MM.1S (cell line): ENCODE measurements around the gene DNAJB6.

Source experiments
- DNase-seq: peaks from one replicate; pipeline ENCODE4 v3.0.0-alpha.2; 2015
- H2AFZ ChIP-seq: fragments of 300-600 bp; sonication (generic); 2 replicates; pipeline ENCODE4 v1.6.0; 2016; ENCODE audit warnings: antibody characterized with exemption, low read length
- H3F3A ChIP-seq: fragments of 300-600 bp; sonication (generic); 2 replicates; pipeline ENCODE4 v1.6.1; 2016; ENCODE audit warnings: mild to moderate bottlenecking, antibody characterized with exemption, low read length, moderate library complexity, mixed read lengths; ENCODE audit not compliant: insufficient read depth
- H3K27ac ChIP-seq: fragments of 300-600 bp; sonication (generic); 2 replicates; pipeline ENCODE4 v1.5.1; 2016; ENCODE audit warnings: mild to moderate bottlenecking, low read length
- H3K27me3 ChIP-seq: fragments of 300-600 bp; sonication (generic); replicated peaks from 2 replicates; pipeline ENCODE4 v1.6.0; 2016; ENCODE audit warnings: low read length; ENCODE audit not compliant: insufficient read depth
- H3K36me3 ChIP-seq: fragments of 300-600 bp; sonication (generic); replicated peaks from 2 replicates; pipeline ENCODE4 v1.6.1; 2016; ENCODE audit warnings: mild to moderate bottlenecking, low read length, mixed read lengths; ENCODE audit not compliant: insufficient read depth
- H3K4me1 ChIP-seq: fragments of 300-600 bp; sonication (generic); 2 replicates; pipeline ENCODE4 v1.6.1; 2016; ENCODE audit warnings: low read length, mixed read lengths
- H3K4me2 ChIP-seq: fragments of 300-600 bp; sonication (generic); 2 replicates; pipeline ENCODE4 v1.6.0; 2016; ENCODE audit warnings: low read depth, low read length
- H3K4me3 ChIP-seq: fragments of 300-600 bp; sonication (generic); 2 replicates; pipeline ENCODE4 v1.5.1; 2016; ENCODE audit warnings: low read length, mixed read lengths
- H3K79me2 ChIP-seq: fragments of 300-600 bp; sonication (generic); 2 replicates; pipeline ENCODE4 v1.6.1; 2016; ENCODE audit warnings: mixed run types, low read length, mixed read lengths
- H3K9ac ChIP-seq: fragments of 300-600 bp; sonication (generic); 2 replicates; pipeline ENCODE4 v1.6.1; 2016; ENCODE audit warnings: low read length, mixed read lengths
- H3K9me2 ChIP-seq: fragments of 300-600 bp; sonication (generic); replicated peaks from 2 replicates; pipeline ENCODE4 v1.6.1; 2016; ENCODE audit warnings: mild to moderate bottlenecking, low read length, mixed read lengths; ENCODE audit not compliant: insufficient read depth
- H3K9me3 ChIP-seq: fragments of 300-600 bp; sonication (generic); replicated peaks from 2 replicates; pipeline ENCODE4 v1.6.1; 2016; ENCODE audit warnings: mild to moderate bottlenecking, low read length, mixed read lengths; ENCODE audit not compliant: insufficient read depth
- H4K20me1 ChIP-seq: fragments of 300-600 bp; sonication (generic); 2 replicates; pipeline ENCODE4 v1.6.1; 2016; ENCODE audit warnings: mild to moderate bottlenecking, low read length, moderate library complexity, mixed read lengths; ENCODE audit not compliant: insufficient read depth
- CTCF ChIP-seq: fragments of 300-600 bp; sonication (generic); IDR thresholded peaks from 2 replicates; pipeline ENCODE4 v1.5.1; 2016; ENCODE audit warnings: antibody characterized with exemption, low read length, mixed read lengths
- EZH2 ChIP-seq: fragments of 300-600 bp; sonication (generic); optimal IDR thresholded peaks from 2 replicates; pipeline ENCODE3; 2017; ENCODE audit warnings: low read depth, mild to moderate bottlenecking, antibody characterized with exemption, low read length, mixed read lengths
- EZH2phosphoT487 ChIP-seq: fragments of 300-600 bp; sonication (generic); IDR thresholded peaks from 2 replicates; pipeline ENCODE4 v1.6.1; 2018; ENCODE audit warnings: antibody characterized with exemption, low read length

Gene DNAJB6

DNA sequence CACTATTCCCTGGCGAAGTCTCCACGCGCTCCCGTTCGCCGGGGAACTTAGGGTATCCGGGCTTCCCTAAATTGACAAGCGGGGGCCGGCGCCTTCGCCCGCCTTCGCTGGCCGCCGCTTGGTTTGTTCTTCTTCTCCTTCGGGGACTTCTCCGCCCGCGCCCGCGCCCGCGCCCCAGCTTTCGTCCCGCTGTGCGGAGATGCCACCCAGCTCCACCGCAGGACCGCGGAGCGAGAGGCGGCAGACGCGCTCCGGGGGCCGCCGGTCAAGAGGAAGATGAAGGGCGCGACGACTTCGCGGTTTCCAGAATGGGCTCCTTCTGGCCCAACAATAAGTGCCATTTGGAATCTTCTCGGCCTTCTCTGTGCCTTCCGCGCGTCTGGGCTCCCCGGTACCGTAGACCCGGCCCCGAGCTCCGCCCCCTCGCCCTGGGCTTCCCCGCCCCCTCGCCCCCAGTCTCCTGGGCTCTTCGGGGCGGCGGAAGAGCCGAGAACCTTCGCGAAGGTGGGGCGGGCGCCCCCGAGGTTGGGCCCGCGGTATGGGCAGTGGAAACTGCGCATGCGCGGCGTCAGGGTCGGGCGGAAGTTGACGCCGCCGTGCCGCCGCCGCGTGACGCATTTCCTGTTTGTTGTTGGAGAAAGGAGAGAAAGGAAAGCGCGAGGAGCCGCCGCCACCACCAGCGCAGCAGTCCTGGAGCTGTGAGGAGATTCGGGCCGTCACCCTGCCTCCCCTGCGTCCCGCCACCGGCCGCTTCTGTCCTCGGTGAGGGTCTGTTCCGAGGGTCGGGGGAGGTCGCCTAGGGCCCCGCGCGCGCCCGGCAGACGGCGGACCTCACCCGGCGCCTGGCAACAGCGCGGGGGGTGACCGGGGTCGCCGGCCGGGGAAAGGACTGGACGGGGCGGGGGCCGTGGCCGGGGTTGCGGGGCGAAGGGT, at the start of gene DNAJB6:
Gene DNAJB6, plus strand, starts transcription at position 622 of the 933 bp plus-strand sequence. CDS start 21,569 bp downstream, outside the sequence.
- H3K4me1 ChIP-seq: peaks cover 10% of the 10 kb centered on the region
- H3K27ac ChIP-seq: peak within 1 kb of the TSS; percentile 79; the same call in 1 of the 2 replicates
- H3F3A ChIP-seq: peaks cover 10% of the 10 kb centered on the region
- H3K27me3 ChIP-seq: peaks cover 4% of the 10 kb centered on the region; the same call in 1 of the 2 replicates
- H2AFZ ChIP-seq: peak within 1 kb of the TSS; percentile 99
- DNase-seq: peak; percentile 97
- H3K9me3 ChIP-seq: no peaks in the 10 kb centered on the region
- no peak for TF ChIP-seq EZH2phosphoT487
- no peak for TF ChIP-seq EZH2
- no peak for TF ChIP-seq CTCF
- H3K9ac ChIP-seq: peak within 1 kb of the TSS; percentile 68
- no peaks in the 10 kb centered on the region for H3K36me3 ChIP-seq
- no peaks in the 10 kb centered on the region for H3K9me2 ChIP-seq
- H3K4me3 ChIP-seq: peak within 1 kb of the TSS; percentile 85
- H3K4me2 ChIP-seq: peak within 1 kb of the TSS; percentile 89
- H4K20me1 ChIP-seq: peaks cover 37% of the 10 kb centered on the region
- peaks cover 44% of the 10 kb centered on the region for H3K79me2 ChIP-seq

GRCh38 chr7:157291404-157292080, 45.3 kb upstream of the DNAJB6 start:
- Histone ChIP-seq H3K4me1 (no peaks in the 10 kb centered on the region), H3F3A (no peaks in the 10 kb centered on the region), H3K27me3 (peaks cover 78% of the 10 kb centered on the region), H3K36me3 (no peaks in the 10 kb centered on the region), H3K9me2 (no peaks in the 10 kb centered on the region), H3K4me2 (no peak overlapping the region), H3K4me3 (no peak overlapping the region), H3K79me2 (no peaks in the 10 kb centered on the region), H3K27ac (no peak overlapping the region), H3K9ac (no peak overlapping the region), H2AFZ (no peak overlapping the region), H4K20me1 (no peaks in the 10 kb centered on the region), H3K9me3 (no peaks in the 10 kb centered on the region)
- no peak for DNase-seq
- TF ChIP-seq CTCF (no peak), EZH2 (no peak), EZH2phosphoT487 (no peak)

DNA sequence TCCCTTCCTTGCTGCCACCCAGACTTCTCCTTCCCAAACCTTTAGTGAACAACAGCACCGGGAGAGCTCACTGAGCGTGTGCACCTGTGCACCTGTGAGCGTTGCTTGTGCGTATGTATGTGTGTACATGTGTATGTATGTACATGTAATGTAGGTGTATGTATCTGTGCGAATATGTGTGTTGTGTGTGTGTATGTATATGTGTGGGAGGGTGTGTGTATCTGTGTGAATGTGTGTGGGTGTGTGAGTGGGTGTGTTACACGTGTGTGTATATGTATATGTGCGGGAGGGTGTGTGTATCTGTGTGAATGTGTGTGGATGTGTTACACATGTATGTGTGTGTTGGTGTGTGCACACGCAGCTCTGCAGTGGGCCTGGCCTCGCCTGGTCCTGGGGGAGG, 44.5 kb upstream of the DNAJB6 start:
- TF ChIP-seq CTCF (no peak), EZH2phosphoT487 (no peak), EZH2 (no peak)
- H3K79me2 ChIP-seq: no peaks in the 10 kb centered on the region
- no peaks in the 10 kb centered on the region for H3K4me1 ChIP-seq
- H3K27ac ChIP-seq: no peak overlapping the region
- no peak overlapping the region for H3K4me2 ChIP-seq
- H4K20me1 ChIP-seq: no peaks in the 10 kb centered on the region
- no peaks in the 10 kb centered on the region for H3K9me3 ChIP-seq
- H3K9me2 ChIP-seq: no peaks in the 10 kb centered on the region
- DNase-seq: no peak
- H3F3A ChIP-seq: no peaks in the 10 kb centered on the region
- peaks cover 79% of the 10 kb centered on the region for H3K27me3 ChIP-seq
- no peaks in the 10 kb centered on the region for H3K36me3 ChIP-seq
- H2AFZ ChIP-seq: no peak overlapping the region
- H3K9ac ChIP-seq: no peak overlapping the region
- H3K4me3 ChIP-seq: no peak overlapping the region
